Astrocyte (in vitro differentiated cells and primary cell): ENCODE results near the gene HYOU1. TPM values are rescaled to one million over a fixed set of nuclear protein-coding genes. Genes with fewer than 3 reads are reported as not detected.

Experiments
- DNase-seq: peaks from one replicate; pipeline ENCODE4 v3.0.0-alpha.2; 2010; ENCODE audit warnings: low read depth
- FAIRE-seq: peaks from 2 replicates; lab custom pipeline; 2011; peaks lifted over from hg19 to GRCh38; lab: Jason Lieb, UNC
- H2AFZ ChIP-seq: 2 replicates; pipeline ENCODE4 v1.6.0; 2012; ENCODE audit warnings: low read depth, low read length, inconsistent platforms
- H3K27ac ChIP-seq: 2 replicates; pipeline ENCODE4 v1.5.1; 2011; ENCODE audit warnings: low read depth, low read length, inconsistent platforms
- H3K27me3 ChIP-seq: 2 replicates; pipeline ENCODE4 v1.6.0; 2011; ENCODE audit warnings: low read length, inconsistent platforms; ENCODE audit not compliant: insufficient read depth
- H3K36me3 ChIP-seq: 2 replicates; pipeline ENCODE4 v1.5.1; 2011; ENCODE audit warnings: low read length, inconsistent platforms; ENCODE audit not compliant: insufficient read depth
- H3K4me1 ChIP-seq: 2 replicates; pipeline ENCODE4 v1.5.1; 2011; ENCODE audit warnings: low read length, inconsistent platforms; ENCODE audit not compliant: insufficient read depth
- H3K4me2 ChIP-seq: 2 replicates; pipeline ENCODE4 v1.6.0; 2012; ENCODE audit warnings: low read length, inconsistent platforms
- H3K4me3 ChIP-seq: 2 replicates; pipeline ENCODE4 v1.5.1; 2011; ENCODE audit warnings: low read depth, mild to moderate bottlenecking, low read length, inconsistent platforms; ENCODE audit not compliant: insufficient read depth
- H3K79me2 ChIP-seq: 2 replicates; pipeline ENCODE4 v1.6.0; 2012; ENCODE audit warnings: mild to moderate bottlenecking, low read length, inconsistent platforms; ENCODE audit not compliant: insufficient read depth
- H3K9ac ChIP-seq: 2 replicates; pipeline ENCODE4 v1.6.0; 2012; ENCODE audit warnings: mild to moderate bottlenecking, low read length, inconsistent platforms
- H3K9me3 ChIP-seq: 2 replicates; pipeline ENCODE4 v1.5.1; 2012; ENCODE audit warnings: low read depth, mild to moderate bottlenecking, low read length, inconsistent platforms; ENCODE audit not compliant: insufficient read depth
- H4K20me1 ChIP-seq: 2 replicates; pipeline ENCODE4 v1.6.0; 2012; ENCODE audit warnings: low read length, inconsistent platforms; ENCODE audit not compliant: insufficient read depth
- H3K27ac Mint-ChIP-seq: one replicate; pipeline ENCODE4 v1.8.0; 2021; ENCODE audit warnings: mild to moderate bottlenecking, mixed read lengths; ENCODE audit not compliant: unreplicated experiment
- H3K27me3 Mint-ChIP-seq: one replicate; pipeline ENCODE4 v1.8.0; 2021; ENCODE audit warnings: low read depth, mixed read lengths; ENCODE audit not compliant: unreplicated experiment
- H3K36me3 Mint-ChIP-seq: one replicate; pipeline ENCODE4 v1.8.0; 2021; ENCODE audit warnings: low read depth, mixed read lengths; ENCODE audit not compliant: unreplicated experiment
- H3K4me1 Mint-ChIP-seq: one replicate; pipeline ENCODE4 v1.8.0; 2021; ENCODE audit warnings: low read depth, mixed read lengths; ENCODE audit not compliant: unreplicated experiment
- H3K4me3 Mint-ChIP-seq: one replicate; pipeline ENCODE4 v1.8.0; 2021; ENCODE audit warnings: mild to moderate bottlenecking, moderate library complexity, mixed read lengths; ENCODE audit not compliant: unreplicated experiment
- H3K9me3 Mint-ChIP-seq: one replicate; pipeline ENCODE4 v1.8.0; 2021; ENCODE audit warnings: mild to moderate bottlenecking, mixed read lengths; ENCODE audit not compliant: unreplicated experiment
- EZH2 ChIP-seq: IDR thresholded peaks from 2 replicates; pipeline ENCODE4 v1.6.1; 2012; ENCODE audit warnings: mild to moderate bottlenecking, low read length, inconsistent platforms; ENCODE audit not compliant: insufficient read depth
- microRNA-seq: library from miRNA; unstranded; fragments of <30 nt; microRNA quantifications from one replicate; pipeline ENCODE4 v1.2.0, GENCODE V29; 2020
- total RNA-seq: library from RNA; stranded (reverse); gene quantifications from 2 replicates; pipeline ENCODE4 v1.2.1, GENCODE V29; 2021
- TF ChIP-seq, protein P1 (sequence below): IDR thresholded peaks from 2 replicates; pipeline ENCODE4 v1.5.1; 2011; ENCODE audit warnings: low read depth, mild to moderate bottlenecking, inconsistent platforms, low read length, moderate library complexity; ENCODE audit not compliant: insufficient read depth

The HYOU1 gene
- total RNA-seq, 1 donor from 2014 or later: 282 TPM

DNA sequence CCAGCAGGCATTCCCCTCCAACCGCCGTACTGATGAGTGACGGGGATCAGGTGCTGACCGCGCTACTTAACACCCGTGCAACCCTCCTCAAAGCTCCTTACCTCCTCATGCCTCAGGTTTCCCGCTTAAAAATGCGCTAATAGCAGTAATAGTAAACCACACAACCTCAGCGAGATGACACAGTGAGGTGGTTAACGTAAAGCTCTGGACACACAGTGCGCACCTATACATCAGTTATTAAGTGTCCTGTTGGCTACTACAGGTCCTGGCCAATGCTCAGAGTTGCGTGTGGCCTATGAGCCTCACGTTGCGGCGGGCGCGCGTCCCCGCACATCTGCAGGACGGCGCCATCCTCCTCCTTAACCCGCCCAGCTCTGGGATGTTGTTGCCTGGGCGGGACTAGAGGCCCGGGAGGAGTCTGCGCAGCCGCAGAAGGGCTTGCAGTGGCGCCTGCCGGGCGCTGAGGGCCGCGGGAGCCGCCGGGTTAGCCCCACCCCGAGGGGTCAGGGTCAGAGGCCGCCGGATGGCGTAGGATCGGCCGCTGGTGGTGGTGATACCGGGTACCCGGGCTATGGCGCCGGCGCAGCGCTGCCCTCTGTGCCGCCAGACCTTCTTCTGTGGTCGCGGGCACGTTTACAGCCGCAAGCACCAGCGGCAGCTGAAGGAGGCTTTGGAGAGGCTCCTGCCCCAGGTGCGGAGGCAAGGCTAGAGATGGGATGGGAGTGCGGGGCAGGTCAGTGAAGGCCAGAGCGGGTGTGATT, 59.2 kb downstream of the HYOU1 start, which contains the start of gene CENATAC:
Gene CENATAC, plus strand, starts transcription at position 512 of the 761 bp plus-strand sequence. Its CDS starts 60 bp downstream, at position 572.
- H3K79me2 ChIP-seq: peaks cover 22% of the 10 kb centered on the region
- H3K9me3 Mint-ChIP-seq: no peaks in the 10 kb centered on the region
- no peaks in the 10 kb centered on the region for H3K27me3 Mint-ChIP-seq
- peak within 1 kb of the TSS; percentile 71 for H3K27ac ChIP-seq
- peaks cover 24% of the 10 kb centered on the region for H3K4me1 ChIP-seq
- H2AFZ ChIP-seq: peak within 1 kb of the TSS; percentile 98
- H3K9ac ChIP-seq: peak within 1 kb of the TSS; percentile 83
- no peak for TF ChIP-seq EZH2
- TF ChIP-seq, protein P1, sequence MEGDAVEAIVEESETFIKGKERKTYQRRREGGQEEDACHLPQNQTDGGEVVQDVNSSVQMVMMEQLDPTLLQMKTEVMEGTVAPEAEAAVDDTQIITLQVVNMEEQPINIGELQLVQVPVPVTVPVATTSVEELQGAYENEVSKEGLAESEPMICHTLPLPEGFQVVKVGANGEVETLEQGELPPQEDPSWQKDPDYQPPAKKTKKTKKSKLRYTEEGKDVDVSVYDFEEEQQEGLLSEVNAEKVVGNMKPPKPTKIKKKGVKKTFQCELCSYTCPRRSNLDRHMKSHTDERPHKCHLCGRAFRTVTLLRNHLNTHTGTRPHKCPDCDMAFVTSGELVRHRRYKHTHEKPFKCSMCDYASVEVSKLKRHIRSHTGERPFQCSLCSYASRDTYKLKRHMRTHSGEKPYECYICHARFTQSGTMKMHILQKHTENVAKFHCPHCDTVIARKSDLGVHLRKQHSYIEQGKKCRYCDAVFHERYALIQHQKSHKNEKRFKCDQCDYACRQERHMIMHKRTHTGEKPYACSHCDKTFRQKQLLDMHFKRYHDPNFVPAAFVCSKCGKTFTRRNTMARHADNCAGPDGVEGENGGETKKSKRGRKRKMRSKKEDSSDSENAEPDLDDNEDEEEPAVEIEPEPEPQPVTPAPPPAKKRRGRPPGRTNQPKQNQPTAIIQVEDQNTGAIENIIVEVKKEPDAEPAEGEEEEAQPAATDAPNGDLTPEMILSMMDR: no peak
- peak within 1 kb of the TSS; percentile 88 for H3K4me3 ChIP-seq
- H3K4me2 ChIP-seq: peak within 1 kb of the TSS; percentile 97
- FAIRE-seq: no peak
- H3K36me3 Mint-ChIP-seq: peaks cover 2% of the 10 kb centered on the region
- H3K36me3 ChIP-seq: peaks cover 4% of the 10 kb centered on the region
- peak within 1 kb of the TSS; percentile 67 for H3K27ac Mint-ChIP-seq
- peaks cover 14% of the 10 kb centered on the region for H3K4me1 Mint-ChIP-seq
- no peaks in the 10 kb centered on the region for H3K27me3 ChIP-seq
- peak; percentile 49 for DNase-seq
- H3K9me3 ChIP-seq: no peaks in the 10 kb centered on the region
- peak within 1 kb of the TSS; percentile 92 for H3K4me3 Mint-ChIP-seq
- H4K20me1 ChIP-seq: no peaks in the 10 kb centered on the region

DNA sequence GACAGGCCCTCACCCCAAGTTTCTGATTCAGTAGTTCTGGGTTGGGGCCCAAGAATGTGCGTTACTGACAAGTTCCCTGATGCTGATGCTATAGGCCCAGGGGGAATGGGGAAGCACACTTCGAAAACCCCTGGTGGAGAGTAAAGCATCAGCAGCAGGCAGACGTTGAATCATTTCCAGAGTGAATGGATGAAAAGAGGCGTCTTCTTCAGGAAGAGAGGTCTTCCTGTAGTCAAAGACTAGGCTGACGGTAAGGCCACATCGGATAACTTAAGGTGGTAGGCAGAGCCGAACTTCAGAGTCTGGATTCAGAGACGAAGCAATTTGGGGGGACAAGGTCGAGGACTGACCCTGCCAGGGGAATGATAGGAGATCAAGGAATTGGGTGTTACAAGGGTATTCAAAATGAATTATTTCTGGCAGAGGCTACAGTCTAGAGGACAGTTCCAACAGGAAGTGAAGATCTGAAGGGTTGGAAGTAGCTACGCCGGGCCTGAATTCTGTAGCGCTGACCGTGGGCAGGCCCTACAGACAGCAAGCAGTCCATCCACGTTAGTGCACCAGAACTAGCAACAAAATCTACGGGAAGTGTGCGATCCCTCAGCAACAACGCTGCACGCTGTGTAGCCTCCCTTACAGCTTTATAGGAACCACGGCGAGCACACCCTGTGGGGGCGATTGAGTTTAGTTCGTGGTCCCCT, 59.9 kb downstream of the HYOU1 start:
- Histone ChIP-seq H3K27me3 (no peaks in the 10 kb centered on the region), H3K4me1 (peaks cover 24% of the 10 kb centered on the region), H3K4me3 (peak overlapping the region; percentile 88), H3K9ac (peak overlapping the region; percentile 83), H3K27ac (peak overlapping the region; percentile 71), H4K20me1 (no peaks in the 10 kb centered on the region), H2AFZ (peak overlapping the region; percentile 98), H3K79me2 (peaks cover 22% of the 10 kb centered on the region), H3K9me3 (no peaks in the 10 kb centered on the region), H3K4me2 (peak overlapping the region; percentile 97), H3K36me3 (no peaks in the 10 kb centered on the region)
- H3K4me3 Mint-ChIP-seq: peak overlapping the region; percentile 92
- H3K27me3 Mint-ChIP-seq: no peaks in the 10 kb centered on the region
- TF ChIP-seq EZH2: no peak
- TF ChIP-seq, protein P1: peak; percentile 25
- peaks cover 14% of the 10 kb centered on the region for H3K4me1 Mint-ChIP-seq
- DNase-seq (no peak), FAIRE-seq (no peak)
- no peaks in the 10 kb centered on the region for H3K9me3 Mint-ChIP-seq
- no peak overlapping the region for H3K27ac Mint-ChIP-seq
- H3K36me3 Mint-ChIP-seq: peaks cover 2% of the 10 kb centered on the region

Small RNA genes lying within 50 kb of the gene (microRNA-seq; reads per million reads assigned to microRNA genes)
- not detected for gene MIR3656

Other genes starting within 250 kb of the HYOU1 start
- gene CXCR5, start 173.3 kb downstream of the HYOU1 start, total RNA-seq: 0.07 and 0.12 TPM in 2 replicates
- 128 and 138 TPM in 2 replicates for gene BCL9L, start 131.3 kb downstream of the HYOU1 start, total RNA-seq
- 0.43 TPM in 1 of 2 replicates, not detected in the other for gene UPK2, start 100.9 kb downstream of the HYOU1 start, total RNA-seq
- gene FOXR1, start 85.4 kb downstream of the HYOU1 start, total RNA-seq: not detected in 2 replicates
- 15.6 and 25.4 TPM in 2 replicates for gene CENATAC, start 59.1 kb downstream of the HYOU1 start, total RNA-seq
- gene RPS25, start 38.9 kb downstream of the HYOU1 start, total RNA-seq: 643 and 750 TPM in 2 replicates
- 88.3 and 88.6 TPM in 2 replicates for gene TRAPPC4, start 38.4 kb downstream of the HYOU1 start, total RNA-seq
- gene SLC37A4, start 26.3 kb downstream of the HYOU1 start, total RNA-seq: 8.7 and 11.7 TPM in 2 replicates
- 22.4 and 24.0 TPM in 2 replicates for gene VPS11, start 10.6 kb upstream of the HYOU1 start, total RNA-seq
- 21.4 and 22.2 TPM in 2 replicates for gene HMBS, start 27.7 kb upstream of the HYOU1 start, total RNA-seq
- 44.1 and 47.1 TPM in 2 replicates for gene DPAGT1, start 44.6 kb upstream of the HYOU1 start, total RNA-seq
- 10.9 and 11.1 TPM in 2 replicates for gene C2CD2L, start 50.1 kb upstream of the HYOU1 start, total RNA-seq
- 22.7 and 27.8 TPM in 2 replicates for gene HINFP, start 64.4 kb upstream of the HYOU1 start, total RNA-seq
- 0.55 and 1.5 TPM in 2 replicates for gene ABCG4, start 91.8 kb upstream of the HYOU1 start, total RNA-seq
- gene NLRX1, start 111.5 kb upstream of the HYOU1 start, total RNA-seq: 6.3 and 9.6 TPM in 2 replicates
- gene NHERF4, start 128.3 kb upstream of the HYOU1 start, total RNA-seq: not detected in 2 replicates
- gene CBL, start 149.1 kb upstream of the HYOU1 start, total RNA-seq: 45.1 and 46.6 TPM in 2 replicates